Stomach (tissue), 4 donors: Measurements from ENCODE around the gene DCLK1.

Experiments
- CTCF ChIP-seq, 7 experiments: fragments of 450-650 bp in 4 of 7; fragments of 200-600 bp in 3 of 7; sonication (generic) in 3 of 7; IDR thresholded peaks; one replicate each; pipeline ENCODE4 v1.5.1; 2016 to 2019; ENCODE audit warnings: antibody characterized with exemption in 7 of 7, control low read depth in 2 of 7, mild to moderate bottlenecking in 1 of 7
- EP300 ChIP-seq: sonication (generic); formaldehyde crosslinking; IDR thresholded peaks from one replicate; pipeline ENCODE4 v1.6.1; 2017; ENCODE audit warnings: antibody characterized with exemption
- POLR2A ChIP-seq, 4 donors: fragments of 450-650 bp; IDR thresholded peaks; one replicate each; pipeline ENCODE4 v1.6.1; 2016; ENCODE audit warnings: antibody characterized with exemption in 4 of 4, control low read depth in 2 of 4, mild to moderate bottlenecking in 1 of 4, moderate library complexity in 1 of 4

- no peak for TF ChIP-seq POLR2A (IDR thresholded peaks at IDR 0.05)
- no peak for TF ChIP-seq CTCF (IDR thresholded peaks at IDR 0.05)
- TF ChIP-seq EP300: no peak
These were observed 15.9 kb downstream of the DCLK1 start for GRCh38 chr13:36115306-36115705.
